GM23248 (cell line): ENCODE results near the gene TMA7.
"Not testable (repeated sequence)": the region's sequence is repeated elsewhere in the genome, so short reads cannot be mapped to it uniquely, and the experiment has no call there.

Experiments
- EZH2 ChIP-seq: fragments of 200-600 bp; sonication (generic); IDR thresholded peaks from 2 replicates; pipeline ENCODE4 v1.6.1; 2018; ENCODE audit warnings: antibody characterized with exemption, mild to moderate bottlenecking; ENCODE audit not compliant: insufficient read depth, poor library complexity, severe bottlenecking
- EZH2phosphoT487 ChIP-seq: fragments of 200-600 bp; sonication (generic); IDR thresholded peaks from 2 replicates; pipeline ENCODE4 v1.6.1; 2018; ENCODE audit warnings: antibody characterized with exemption, moderate library complexity, mild to moderate bottlenecking, low read depth; ENCODE audit not compliant: insufficient read depth

GRCh38 chr3:48474031-48474430, 34.0 kb downstream of the TMA7 start:
- not testable (repeated sequence) for TF ChIP-seq EZH2, EZH2phosphoT487
